ENCODE data around the gene ZNF688. TPM values are rescaled to one million over a fixed set of nuclear protein-coding genes. Genes with fewer than 3 reads are reported as not detected.
A peak's percentile ranks its signal among the peaks of the same experiment; 100 is the strongest.

ZNF688 gene
- total RNA-seq (2021; fragmentation: NEBNext Ultra II Directional; extraction: Animal tissue kit (Norgen Biotek cat#: 25700)) (3.5 and 3.7 TPM in 2 replicates), polyA plus RNA-seq (2011; rRNA removed) (2.7 and 6.3 TPM in 2 replicates), polyA minus RNA-seq (2011; rRNA and poly(A)+ RNA removed) (0.63 TPM in 2 replicates)
- 3.3 TPM for polyA plus RNA-seq (2011; cell fraction: cytosol; rRNA removed)
- 5.4 TPM for polyA plus RNA-seq (2011; cell fraction: nucleus; rRNA removed)
- polyA plus RNA-seq (2012, experiment 1 of 2), result 3.0 to 4.6 TPM (median 3.6 TPM) in 4 replicates
- 1.7 TPM for polyA plus RNA-seq (2012, experiment 2 of 2)
- 3.8 TPM for polyA plus RNA-seq (2013, experiment 1 of 2)
- polyA plus RNA-seq (2013, experiment 2 of 2), result 2.6 TPM
- 3.4 TPM for polyA minus RNA-seq (2011; cell fraction: cytosol; rRNA and poly(A)+ RNA removed)
- polyA minus RNA-seq (2011; cell fraction: nucleus; rRNA and poly(A)+ RNA removed), result 3.1 TPM
- long read RNA-seq, experiment 1, partial matches to known transcripts, result 0 of 2 reads
- long read RNA-seq, experiment 1, other reads (novel, unspliced or antisense), result 1 of 2 reads
- long read RNA-seq, experiment 2, result 0 reads

GRCh38 chr16:30571445-30572322, at the start of gene ZNF688:
TSS of gene ZNF688 (minus strand) at chr16:30571714. CDS start at chr16:30571629, 85 bp downstream.
- Histone ChIP-seq H3K23ac (ENCODE audit: insufficient read length) (no peak within 1 kb of the TSS), H4K8ac (ENCODE audit: extremely low read depth, insufficient read depth, low read length) (peak within 1 kb of the TSS; percentile 90), H3K4me3 (ENCODE audit: extremely low read depth in 1 of 4, insufficient read depth in 2 of 4, low read depth in 3 of 4, low read length in 4 of 4) (peak within 1 kb of the TSS; percentile 78 to 89 (median 82)), H2AK5ac (ENCODE audit: low read depth, low read length) (no peak within 1 kb of the TSS), H3K18ac (ENCODE audit: extremely low read depth, low read length) (peak within 1 kb of the TSS; percentile 86; the same call in 1 of the 2 replicates), H3K79me1 (ENCODE audit: low read depth, low read length) (no peaks in the 10 kb centered on the region), H3K4ac (replicated peaks; ENCODE audit: insufficient read length, low read depth, low read length) (peak within 1 kb of the TSS; percentile 96), H3K27me3 (replicated peaks in 1 of 4; ENCODE audit: control insufficient read depth in 3 of 4, extremely low read depth in 1 of 4, insufficient read depth in 3 of 4, low read length in 3 of 4) (no peaks in the 10 kb centered on the region), H2BK20ac (ENCODE audit: low read length) (no peak within 1 kb of the TSS), H2BK12ac (ENCODE audit: low read depth, low read length) (no peak within 1 kb of the TSS), H3K4me2 (ENCODE audit: insufficient read depth in 1 of 2, low read depth in 2 of 2, low read length in 2 of 2) (peak within 1 kb of the TSS; percentile 74 to 99), H4K91ac (replicated peaks; ENCODE audit: insufficient read length, low read length) (peak within 1 kb of the TSS; percentile 95), H2BK5ac (ENCODE audit: low read depth, low read length) (peak within 1 kb of the TSS; percentile 83; the same call in 1 of the 2 replicates), H2AFZ (ENCODE audit: low read length) (peak within 1 kb of the TSS; percentile 82), H2BK120ac (replicated peaks; ENCODE audit: low read depth, low read length) (no peak within 1 kb of the TSS), H3K9ac (replicated peaks in 1 of 4; ENCODE audit: extremely low read depth in 1 of 4, low read depth in 3 of 4, low read length in 3 of 4) (peak within 1 kb of the TSS; percentile 62 to 78 (median 68); a peak in 6 of 7 replicates), H3K79me2 (ENCODE audit: control insufficient read depth in 1 of 2, insufficient read depth in 2 of 2, low read length in 2 of 2) (no peaks in the 10 kb centered on the region), H2BK15ac (ENCODE audit: low read length) (peak within 1 kb of the TSS; percentile 46; the same call in 1 of the 2 replicates), H3K4me1 (replicated peaks in 1 of 4; ENCODE audit: control insufficient read depth in 3 of 4, insufficient read depth in 4 of 4, low read length in 3 of 4) (peaks cover 0 to 9% (median 2%) of the 10 kb centered on the region in 4 experiments; a peak in 5 of 7 replicates), H3K23me2 (ENCODE audit: low read depth, low read length) (peaks cover 14% of the 10 kb centered on the region; the same call in 1 of the 2 replicates), H4K20me1 (replicated peaks in 1 of 2; ENCODE audit: control insufficient read depth in 1 of 2, insufficient read depth in 2 of 2, low read length in 2 of 2) (peaks cover 0 to 2% of the 10 kb centered on the region in 2 experiments), H3K56ac (replicated peaks; ENCODE audit: insufficient read length, low read depth, low read length) (peak within 1 kb of the TSS; percentile 92), H3K14ac (ENCODE audit: insufficient read length) (no peak within 1 kb of the TSS), H3K9me3 (ENCODE audit: insufficient read depth in 2 of 2, low read depth in 1 of 2, low read length in 1 of 2) (no peaks in the 10 kb centered on the region), H3K27ac (ENCODE audit: low read depth, low read length) (peak within 1 kb of the TSS; percentile 64; the same call in 1 of the 2 replicates), H4K5ac (ENCODE audit: insufficient read length, low read depth, low read length) (peak within 1 kb of the TSS; percentile 99), H3K36me3 (ENCODE audit: control insufficient read depth in 2 of 4, insufficient read depth in 4 of 4, low read length in 3 of 4) (no peaks in the 10 kb centered on the region)
- ChIA-PET CTCF (ENCODE audit: partially characterized antibody) (interaction anchor here (0.8 to 1.6 kb wide), 10 partner anchors 13 to 153 kb away, joined by 3 to 8 read pairs (median 4); partner anchors contain the start of genes ZNF747 and ZNF785), POLR2A (ENCODE audit: partially characterized antibody) (interaction anchor here (0.5 to 3.4 kb wide), 35 partner anchors 8 to 224 kb away, joined by 3 to 45 read pairs (median 5); partner anchors contain the start of genes DCTPP1, ZNF689, ZNF747 and ZNF764)
- peak; percentile 90 to 91 for DNase-seq (ENCODE audit: low read depth in 1 of 2, low spot score in 2 of 2)
- 2% methylated on average over 60 of the region's 67 CpGs; no CpG with 5 or more reads in 1 of the 2 experiments for WGBS, 2 experiments (ENCODE audit: extremely low coverage in 1 of 2, insufficient coverage in 1 of 2, insufficient read length in 1 of 2, insufficient replicate concordance in 2 of 2, low coverage in 1 of 2, low lambda C conversion rate in 2 of 2, missing lambda C conversion rate in 1 of 2)
- no peak for FAIRE-seq
- TF ChIP-seq MAX (IDR thresholded peaks at IDR 0.05) (0 out of 2 replicates have a peak, but pooled peaks have one; percentile 5), TAF7 (optimal IDR thresholded peaks at IDR 0.05; ENCODE audit: borderline replicate concordance, low read depth, low read length) (no peak), TAF1 (IDR thresholded peaks at IDR 0.05; ENCODE audit: low read depth, low read length) (peak; percentile 58; the same call in 1 of the 2 replicates), HDAC2 (IDR thresholded peaks at IDR 0.05; ENCODE audit: borderline replicate concordance in 1 of 2, low read depth in 2 of 2, low read length in 2 of 2) (peak; percentile 63; a peak in 1 of 4 replicates), NRF1 (IDR thresholded peaks at IDR 0.05; ENCODE audit: low read depth, low read length) (no peak), SIRT6 (IDR thresholded peaks at IDR 0.05; ENCODE audit: low read length) (no peak), TCF12 (IDR thresholded peaks at IDR 0.05; ENCODE audit: low read depth, low read length) (no peak)

Measured in H1 (cell line).